HepG2 (cell line): ENCODE measurements around the gene PDK1. TPM values are rescaled to one million over a fixed set of nuclear protein-coding genes. Genes with fewer than 3 reads are reported as not detected.

ENCODE experiments used
- CAMTA2 ChIP-seq: sonication (generic); formaldehyde crosslinking; IDR thresholded peaks from 2 replicates; pipeline ENCODE4 v1.4.0; 2020; ENCODE audit warnings: mild to moderate bottlenecking, missing genetic modification reagents, borderline replicate concordance
- CBFB ChIP-seq: sonication (generic); formaldehyde crosslinking; IDR thresholded peaks from 2 replicates; pipeline ENCODE4 v1.4.0; 2020; ENCODE audit warnings: missing genetic modification reagents
- KDM3A ChIP-seq: IDR thresholded peaks from 2 replicates; pipeline ENCODE4 v1.6.1; 2018; ENCODE audit warnings: low read depth, missing compliant biosample characterization
- KLF15 ChIP-seq: sonication (generic); formaldehyde crosslinking; IDR thresholded peaks from 2 replicates; pipeline ENCODE4 v1.8.1; 2023; ENCODE audit warnings: borderline replicate concordance, mild to moderate bottlenecking, inconsistent platforms, missing genetic modification reagents, mixed read lengths
- PAWR ChIP-seq: sonication (generic); formaldehyde crosslinking; IDR thresholded peaks from 2 replicates; pipeline ENCODE4 v1.4.0; 2020; ENCODE audit warnings: missing genetic modification reagents, mild to moderate bottlenecking, borderline replicate concordance
- PAXIP1 ChIP-seq: sonication (generic); formaldehyde crosslinking; conservative IDR thresholded peaks from 2 replicates; pipeline ENCODE4 v1.4.0; 2020; ENCODE audit warnings: mild to moderate bottlenecking, missing genetic modification reagents, moderate library complexity
- PHF21A ChIP-seq: sonication (generic); formaldehyde crosslinking; IDR thresholded peaks from 2 replicates; pipeline ENCODE4 v1.5.0; 2020; ENCODE audit warnings: mild to moderate bottlenecking, missing genetic modification reagents
- POGZ ChIP-seq: sonication (generic); formaldehyde crosslinking; IDR thresholded peaks from 2 replicates; pipeline ENCODE4 v1.4.0; 2020; ENCODE audit warnings: mild to moderate bottlenecking, missing genetic modification reagents
- PRDM10 ChIP-seq: sonication (generic); formaldehyde crosslinking; IDR thresholded peaks from 2 replicates; pipeline ENCODE4 v1.4.0; 2020; ENCODE audit warnings: low read depth, missing genetic modification reagents
- RNF219 ChIP-seq: sonication (generic); formaldehyde crosslinking; IDR thresholded peaks from 2 replicates; pipeline ENCODE4 v1.5.0; 2020; ENCODE audit warnings: mild to moderate bottlenecking, missing genetic modification reagents
- SSRP1 ChIP-seq: IDR thresholded peaks from 2 replicates; pipeline ENCODE4 v1.6.1; 2016; ENCODE audit warnings: control low read depth
- TGIF2 ChIP-seq: IDR thresholded peaks from 2 replicates; pipeline ENCODE4 v1.6.1; 2016; ENCODE audit warnings: control low read depth, missing compliant biosample characterization
- ZMYM3 ChIP-seq: sonication (generic); formaldehyde crosslinking; IDR thresholded peaks from 2 replicates; pipeline ENCODE4 v1.5.1; 2020; ENCODE audit warnings: mild to moderate bottlenecking, missing genetic modification reagents
- ZNF136 ChIP-seq: sonication (generic); formaldehyde crosslinking; IDR thresholded peaks from 2 replicates; pipeline ENCODE4 v1.8.1; 2022; ENCODE audit warnings: low read depth, mild to moderate bottlenecking, moderate library complexity, missing genetic modification reagents
- ZNF598 ChIP-seq: sonication (generic); formaldehyde crosslinking; IDR thresholded peaks from 2 replicates; pipeline ENCODE4 v1.5.1; 2020; ENCODE audit warnings: mild to moderate bottlenecking, missing genetic modification reagents, borderline replicate concordance
- ZNF615 ChIP-seq: sonication (generic); formaldehyde crosslinking; IDR thresholded peaks from 2 replicates; pipeline ENCODE4 v1.5.0; 2020; ENCODE audit warnings: mild to moderate bottlenecking, missing genetic modification reagents, borderline replicate concordance
- polyA plus RNA-seq, 8 experiments: library from polyadenylated mRNA; depleted of rRNA in 3 of 8; stranded (reverse) in 7 of 8; unstranded in 1 of 8; fragments of >200 nt; fragmentation: Illumina TruSeq in 4 of 8; extraction: Trizol in 4 of 8; gene quantifications; 2 replicates each; pipeline versions ENCODE4 v1.2.1 to v1.2.3, GENCODE V29; 2011 to 2016; ENCODE audit warnings: low read depth in 4 of 8, missing spikeins in 1 of 8, mixed read lengths in 1 of 8; ENCODE audit not compliant: insufficient read depth in 1 of 8
- total RNA-seq, 5 experiments: library from RNA; depleted of rRNA; stranded (reverse); fragments of >200 nt; fragmentation: Illumina TruSeq; extraction: Trizol; gene quantifications; 2 replicates each; pipeline ENCODE4 v1.2.3, GENCODE V29; 2016; ENCODE audit warnings: low read depth in 1 of 5
- TF ChIP-seq, protein P1 (sequence below): sonication (generic); formaldehyde crosslinking; IDR thresholded peaks from 2 replicates; pipeline ENCODE4 v1.5.0; 2020; ENCODE audit warnings: missing genetic modification reagents
- TF ChIP-seq, protein P2 (sequence below): sonication (generic); formaldehyde crosslinking; IDR thresholded peaks from 2 replicates; pipeline ENCODE4 v1.5.0; 2020; ENCODE audit warnings: missing genetic modification reagents, mild to moderate bottlenecking, borderline replicate concordance

PDK1 gene
- total and polyA plus RNA-seq, 2 of the 13 experiments (the other 11 are each of a cell fraction or from before 2014, with no cell fraction given), result 11.9 to 96.9 TPM

GRCh38 chr2:172555522-172556283, at the start of gene PDK1 (continued):
- TF ChIP-seq PAXIP1, result no peak; the same call in none of the 2 replicates
- TF ChIP-seq POGZ (CRISPR knock-in tag), result peak; percentile 79
- TF ChIP-seq, protein P1, sequence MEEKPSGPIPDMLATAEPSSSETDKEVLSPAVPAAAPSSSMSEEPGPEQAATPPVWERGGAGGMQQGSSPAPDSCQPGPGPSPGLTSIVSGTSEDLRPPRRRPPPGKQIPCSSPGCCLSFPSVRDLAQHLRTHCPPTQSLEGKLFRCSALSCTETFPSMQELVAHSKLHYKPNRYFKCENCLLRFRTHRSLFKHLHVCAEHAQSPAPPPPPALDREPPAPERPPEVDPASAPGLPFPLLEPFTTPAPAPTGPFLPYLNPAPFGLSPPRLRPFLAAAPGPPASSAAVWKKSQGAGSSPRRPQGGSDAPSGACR, result 0 out of 2 replicates have a peak, but pooled peaks have one; percentile 52
- TF ChIP-seq RNF219 (CRISPR knock-in tag), result no peak
- peak; percentile 95 for TF ChIP-seq ZMYM3 (CRISPR knock-in tag)
- TF ChIP-seq PAWR (CRISPR knock-in tag), result no peak; the same call in 1 of the 2 replicates
- TF ChIP-seq KDM3A (CRISPR knock-in tag), result peak; percentile 93; the same call in 1 of the 2 replicates
- TF ChIP-seq TGIF2, result peak; percentile 86
- peak; percentile 92 for TF ChIP-seq ZNF598
- peak; percentile 70 for TF ChIP-seq CBFB (CRISPR knock-in tag)
- peak; percentile 94 for TF ChIP-seq CAMTA2
- TF ChIP-seq, protein P2, sequence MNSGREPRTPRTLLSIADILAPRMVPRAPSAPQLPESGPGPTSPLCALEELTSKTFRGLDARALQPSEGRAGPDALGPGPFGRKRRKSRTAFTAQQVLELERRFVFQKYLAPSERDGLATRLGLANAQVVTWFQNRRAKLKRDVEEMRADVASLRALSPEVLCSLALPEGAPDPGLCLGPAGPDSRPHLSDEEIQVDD (CRISPR knock-in tag), result no peak
- no peak for TF ChIP-seq ZNF136 (CRISPR knock-in tag)
- TF ChIP-seq PHF21A, result peak; percentile 61
- no peak for TF ChIP-seq KLF15
- peak; percentile 50; the same call in 1 of the 2 replicates for TF ChIP-seq PRDM10 (CRISPR knock-in tag)
- no peak for TF ChIP-seq SSRP1 (CRISPR knock-in tag)
- no peak for TF ChIP-seq ZNF615 (CRISPR knock-in tag)
